A549 (cell line): ENCODE data around the gene PFN2.

Source experiments
- HOXA7 ChIP-seq: fragments of 250-450 bp; sonication (Bioruptor Pico); IDR thresholded peaks from 2 replicates; pipeline ENCODE4 v1.5.0; 2020; ENCODE audit warnings: mild to moderate bottlenecking, moderate library complexity
- KDM1A ChIP-seq: fragments of 200-600 bp; sonication (generic); IDR thresholded peaks from 2 replicates; pipeline ENCODE4 v1.6.1; 2016; ENCODE audit warnings: low read depth, mild to moderate bottlenecking
- MAFK ChIP-seq: fragments of 450-650 bp; IDR thresholded peaks from 2 replicates; pipeline ENCODE4 v1.6.1; 2014; ENCODE audit not compliant: partially characterized antibody
- MAX ChIP-seq: IDR thresholded peaks from 2 replicates; pipeline ENCODE4 v1.6.1; 2012
- POLR2A ChIP-seq: IDR thresholded peaks from 2 replicates; pipeline ENCODE4 v1.6.1; 2012; ENCODE audit warnings: mild to moderate bottlenecking, low read length
- USF2 ChIP-seq: fragments of 450-650 bp; IDR thresholded peaks from 2 replicates; pipeline ENCODE4 v1.6.1; 2014; ENCODE audit warnings: antibody characterized with exemption
- TF ChIP-seq, protein P1 (sequence below): fragments of >200 bp; sonication (Bioruptor Twin); formaldehyde crosslinking; IDR thresholded peaks from 3 replicates; pipeline ENCODE4 v1.5.1; 2016
- TF ChIP-seq, protein P2 (sequence below): IDR thresholded peaks from 2 replicates; pipeline ENCODE4 v1.6.1; 2012

DNA sequence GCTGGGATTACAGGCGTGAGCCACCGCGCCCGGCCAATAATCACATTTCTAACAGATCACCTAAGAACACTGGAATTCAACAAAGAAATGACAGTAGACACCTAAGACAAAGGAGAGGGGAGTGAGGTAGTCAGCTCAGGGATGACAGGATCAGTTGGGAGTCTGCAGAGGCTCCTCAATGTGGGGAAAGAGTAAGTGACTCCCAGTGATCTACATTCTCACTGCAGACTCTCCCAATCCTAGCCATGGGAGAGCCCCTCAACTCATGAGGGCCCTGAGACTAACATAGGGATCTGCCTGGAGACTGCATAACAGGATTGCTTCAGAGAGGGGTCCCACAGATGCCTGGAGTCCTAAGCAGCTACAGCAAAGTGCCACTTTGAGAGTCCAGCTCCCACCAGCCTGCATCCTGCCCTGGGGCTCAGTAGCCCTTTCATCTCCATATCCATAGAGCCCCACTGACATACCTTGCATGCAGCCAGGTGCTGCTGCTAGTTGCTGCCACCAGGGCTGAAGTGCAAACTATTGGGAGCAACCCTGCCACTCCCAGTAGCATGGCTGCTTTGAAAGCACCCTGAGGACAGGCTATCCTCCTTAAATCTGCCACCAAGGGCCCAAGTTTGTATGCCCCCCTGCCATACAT, 21.8 kb upstream of the PFN2 start:
- TF ChIP-seq USF2 = no peak
- TF ChIP-seq MAX = no peak
- no peak for TF ChIP-seq HOXA7 (CRISPR knock-in tag)
- TF ChIP-seq, protein P1, sequence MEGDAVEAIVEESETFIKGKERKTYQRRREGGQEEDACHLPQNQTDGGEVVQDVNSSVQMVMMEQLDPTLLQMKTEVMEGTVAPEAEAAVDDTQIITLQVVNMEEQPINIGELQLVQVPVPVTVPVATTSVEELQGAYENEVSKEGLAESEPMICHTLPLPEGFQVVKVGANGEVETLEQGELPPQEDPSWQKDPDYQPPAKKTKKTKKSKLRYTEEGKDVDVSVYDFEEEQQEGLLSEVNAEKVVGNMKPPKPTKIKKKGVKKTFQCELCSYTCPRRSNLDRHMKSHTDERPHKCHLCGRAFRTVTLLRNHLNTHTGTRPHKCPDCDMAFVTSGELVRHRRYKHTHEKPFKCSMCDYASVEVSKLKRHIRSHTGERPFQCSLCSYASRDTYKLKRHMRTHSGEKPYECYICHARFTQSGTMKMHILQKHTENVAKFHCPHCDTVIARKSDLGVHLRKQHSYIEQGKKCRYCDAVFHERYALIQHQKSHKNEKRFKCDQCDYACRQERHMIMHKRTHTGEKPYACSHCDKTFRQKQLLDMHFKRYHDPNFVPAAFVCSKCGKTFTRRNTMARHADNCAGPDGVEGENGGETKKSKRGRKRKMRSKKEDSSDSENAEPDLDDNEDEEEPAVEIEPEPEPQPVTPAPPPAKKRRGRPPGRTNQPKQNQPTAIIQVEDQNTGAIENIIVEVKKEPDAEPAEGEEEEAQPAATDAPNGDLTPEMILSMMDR = no peak
- no peak for TF ChIP-seq POLR2A
- no peak for TF ChIP-seq KDM1A
- no peak for TF ChIP-seq MAFK
- TF ChIP-seq, protein P2, sequence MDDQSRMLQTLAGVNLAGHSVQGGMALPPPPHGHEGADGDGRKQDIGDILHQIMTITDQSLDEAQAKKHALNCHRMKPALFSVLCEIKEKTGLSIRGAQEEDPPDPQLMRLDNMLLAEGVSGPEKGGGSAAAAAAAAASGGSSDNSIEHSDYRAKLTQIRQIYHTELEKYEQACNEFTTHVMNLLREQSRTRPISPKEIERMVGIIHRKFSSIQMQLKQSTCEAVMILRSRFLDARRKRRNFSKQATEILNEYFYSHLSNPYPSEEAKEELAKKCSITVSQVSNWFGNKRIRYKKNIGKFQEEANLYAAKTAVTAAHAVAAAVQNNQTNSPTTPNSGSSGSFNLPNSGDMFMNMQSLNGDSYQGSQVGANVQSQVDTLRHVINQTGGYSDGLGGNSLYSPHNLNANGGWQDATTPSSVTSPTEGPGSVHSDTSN = no peak
